Mammary epithelial cell (primary cell): Measurements from ENCODE around the gene INO80B.

ENCODE experiments used
- EZH2 ChIP-seq: IDR thresholded peaks from 2 replicates; pipeline ENCODE4 v1.6.1; 2012; ENCODE audit warnings: low read length, inconsistent platforms, borderline replicate concordance
- TF ChIP-seq, protein P1 (sequence below), 2 donors: IDR thresholded peaks in 1 of 2; conservative IDR thresholded peaks in 1 of 2; 2 replicates each; pipeline ENCODE4 v1.5.1; 2011 to 2012; ENCODE audit warnings: inconsistent platforms in 2 of 2, low read length in 2 of 2, mild to moderate bottlenecking in 2 of 2, control low read depth in 1 of 2, low read depth in 1 of 2; ENCODE audit not compliant: insufficient read depth in 1 of 2; ENCODE audit errors: extremely low read depth in 1 of 2

DNA sequence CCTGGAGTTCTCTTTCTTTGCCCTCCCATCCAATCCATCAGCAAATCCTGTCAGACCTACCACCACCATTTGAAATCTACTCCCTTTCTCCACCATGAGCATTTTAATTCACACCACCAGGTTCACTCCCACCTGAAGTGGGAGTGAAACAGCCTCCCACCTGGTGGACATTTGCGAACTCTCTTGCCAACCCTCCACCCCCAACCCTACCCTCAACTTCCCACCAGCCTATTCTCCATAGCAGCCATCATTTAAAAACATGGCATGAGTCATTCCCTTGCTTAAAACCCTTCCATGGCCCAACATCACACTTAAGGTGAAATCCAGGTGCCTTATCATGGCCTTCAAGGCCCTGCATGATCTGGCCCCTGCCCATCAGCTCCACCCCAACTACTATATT is 16.6 kb upstream of the INO80B start:
- TF ChIP-seq, protein P1, sequence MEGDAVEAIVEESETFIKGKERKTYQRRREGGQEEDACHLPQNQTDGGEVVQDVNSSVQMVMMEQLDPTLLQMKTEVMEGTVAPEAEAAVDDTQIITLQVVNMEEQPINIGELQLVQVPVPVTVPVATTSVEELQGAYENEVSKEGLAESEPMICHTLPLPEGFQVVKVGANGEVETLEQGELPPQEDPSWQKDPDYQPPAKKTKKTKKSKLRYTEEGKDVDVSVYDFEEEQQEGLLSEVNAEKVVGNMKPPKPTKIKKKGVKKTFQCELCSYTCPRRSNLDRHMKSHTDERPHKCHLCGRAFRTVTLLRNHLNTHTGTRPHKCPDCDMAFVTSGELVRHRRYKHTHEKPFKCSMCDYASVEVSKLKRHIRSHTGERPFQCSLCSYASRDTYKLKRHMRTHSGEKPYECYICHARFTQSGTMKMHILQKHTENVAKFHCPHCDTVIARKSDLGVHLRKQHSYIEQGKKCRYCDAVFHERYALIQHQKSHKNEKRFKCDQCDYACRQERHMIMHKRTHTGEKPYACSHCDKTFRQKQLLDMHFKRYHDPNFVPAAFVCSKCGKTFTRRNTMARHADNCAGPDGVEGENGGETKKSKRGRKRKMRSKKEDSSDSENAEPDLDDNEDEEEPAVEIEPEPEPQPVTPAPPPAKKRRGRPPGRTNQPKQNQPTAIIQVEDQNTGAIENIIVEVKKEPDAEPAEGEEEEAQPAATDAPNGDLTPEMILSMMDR (conservative IDR thresholded peaks at IDR 0.05 in 1 of 2, IDR thresholded peaks at IDR 0.05 in 1 of 2; ENCODE audit: extremely low read depth in 1 of 2, insufficient read depth in 1 of 2, low read depth in 1 of 2, low read length in 2 of 2) = no peak
- TF ChIP-seq EZH2 = no peak
